DMS153 treated with DMSO at 0.1 percent for 48 hours (cell line): ENCODE data around the gene CIAO2B.
"Not testable (repeated sequence)": the region's sequence is repeated elsewhere in the genome, so short reads cannot be mapped to it uniquely, and the experiment has no call there.

Experiments used
- DNase-seq: peaks from one replicate; lab custom pipeline; 2025; ENCODE audit not compliant: unreplicated experiment; lab: John Stamatoyannopoulos, UW

The CIAO2B gene

GRCh38 chr16:66905633-66906539, 28.3 kb downstream of the CIAO2B start:
- peak; percentile 31 for DNase-seq

- no peak for DNase-seq
Measured at GRCh38 chr16:66904846-66905632, 29.2 kb downstream of the CIAO2B start.

- DNase-seq: no peak
Measured at GRCh38 chr16:66904428-66904845, 29.8 kb downstream of the CIAO2B start.

GRCh38 chr16:66903544-66904427, 30.4 kb downstream of the CIAO2B start:
- no peak for DNase-seq

- no peak for DNase-seq
Measured at GRCh38 chr16:66902648-66903543, 31.3 kb downstream of the CIAO2B start.

GRCh38 chr16:66901626-66902025, 32.6 kb downstream of the CIAO2B start:
- no peak for DNase-seq

GRCh38 chr16:66900721-66901441, 33.3 kb downstream of the CIAO2B start:
- DNase-seq: no peak

- DNase-seq: peak; percentile 2
Measured at GRCh38 chr16:66899945-66900710, 34.1 kb downstream of the CIAO2B start.

- no peak for DNase-seq
Measured at GRCh38 chr16:66899310-66899944, 34.8 kb downstream of the CIAO2B start.

GRCh38 chr16:66898933-66899309, 35.3 kb downstream of the CIAO2B start:
- DNase-seq: no peak

- no peak for DNase-seq
Measured at GRCh38 chr16:66898207-66898606, 36.0 kb downstream of the CIAO2B start.

GRCh38 chr16:66896682-66897081, 37.5 kb downstream of the CIAO2B start:
- not testable (repeated sequence) for DNase-seq

- DNase-seq: no peak
Measured at GRCh38 chr16:66895999-66896398, 38.2 kb downstream of the CIAO2B start.

- no peak for DNase-seq
Measured at GRCh38 chr16:66895689-66895979, 38.6 kb downstream of the CIAO2B start.

- DNase-seq: peak; percentile 53
Measured at GRCh38 chr16:66894948-66895688, 39.1 kb downstream of the CIAO2B start.

GRCh38 chr16:66894055-66894454, 40.1 kb downstream of the CIAO2B start:
- no peak for DNase-seq

- DNase-seq: no peak
Measured at GRCh38 chr16:66891797-66892196, 42.4 kb downstream of the CIAO2B start.

- no peak for DNase-seq
Measured at GRCh38 chr16:66891360-66891759, 42.8 kb downstream of the CIAO2B start.
